K562 (cell line): ENCODE measurements around the gene TAS2R41. TPM values are rescaled to one million over a fixed set of nuclear protein-coding genes. Genes with fewer than 3 reads are reported as not detected.
A peak's percentile ranks its signal among the peaks of the same experiment; 100 is the strongest.

Source experiments
- ATAC-seq: fragments of 200-7000 bp; cut with Tn5 transposase; 3 replicates; pipeline ENCODE4 v1.9.1; 2020; ENCODE audit warnings: moderate library complexity
- BruUV-seq: library from RNA; stranded (reverse); fragments of 400-500 nt; replicated peaks from 2 replicates; lab custom pipeline; 2021; lab: Mats Ljungman, UMichigan
- CTCF ChIA-PET: fragments of 300-600 bp; formaldehyde crosslinking; extraction: SDS; loops from one replicate; lab custom pipeline; 2021; ENCODE audit warnings: low intra/inter-chr PET ratio; lab: Yijun Ruan, JAX
- POLR2A ChIA-PET: fragments of 300-600, 350-650 bp; sonication (Branson Sonifier 250); formaldehyde crosslinking; extraction: SDS; loops from one replicate; lab custom pipeline; 2021; ENCODE audit warnings: antibody characterized with exemption, inconsistent platforms; lab: Yijun Ruan, JAX
- DNase-seq, 4 experiments: peaks; one replicate each; pipeline versions ENCODE4 v3.0.0 to v3.0.0-alpha.2; 2011 to 2018; ENCODE audit warnings: low spot score in 3 of 4, mixed read lengths in 3 of 4; ENCODE audit errors: extremely low read depth in 1 of 4
- FAIRE-seq: peaks from 2 replicates; lab custom pipeline; 2011; peaks lifted over from hg19 to GRCh38; lab: Jason Lieb, UNC
- H2AFZ ChIP-seq: 2 replicates; pipeline ENCODE4 v1.6.0; 2011; ENCODE audit warnings: low read depth, low read length, control low read depth, inconsistent platforms
- H3K27ac ChIP-seq: fragments of 200-600 bp; 3 replicates; pipeline ENCODE4 v1.8.0; 2011; ENCODE audit warnings: low read depth, mild to moderate bottlenecking, control low read depth, inconsistent platforms, low read length, moderate library complexity, mixed read lengths; ENCODE audit errors: extremely low read depth
- H3K27me3 ChIP-seq, 2 experiments: fragments of 300-600 bp in 1 of 2; 2 replicates in 1 of 2; 3 replicates in 1 of 2; pipeline versions ENCODE4 v1.6.0 to v1.8.0; 2011; ENCODE audit warnings: inconsistent platforms in 2 of 2, low read length in 2 of 2, mild to moderate bottlenecking in 1 of 2, mixed read lengths in 1 of 2, moderate library complexity in 1 of 2; ENCODE audit not compliant: control insufficient read depth in 2 of 2, insufficient read depth in 2 of 2
- H3K36me3 ChIP-seq: fragments of 300-600 bp; 3 replicates; pipeline ENCODE4 v1.8.0; 2011; ENCODE audit warnings: mild to moderate bottlenecking, low read length, inconsistent platforms; ENCODE audit not compliant: control insufficient read depth, insufficient read depth
- H3K4me1 ChIP-seq, 2 experiments: fragments of 200-600 bp in 1 of 2; replicated peaks in 1 of 2; 2 replicates in 1 of 2; 3 replicates in 1 of 2; pipeline versions ENCODE4 v1.5.1 to v1.8.0; 2011; ENCODE audit warnings: inconsistent platforms in 2 of 2, low read length in 2 of 2, mild to moderate bottlenecking in 1 of 2, mixed read lengths in 1 of 2, moderate library complexity in 1 of 2; ENCODE audit not compliant: control insufficient read depth in 2 of 2, insufficient read depth in 2 of 2
- H3K4me2 ChIP-seq: 2 replicates; pipeline ENCODE4 v1.6.1; 2011; ENCODE audit warnings: low read length, control low read depth, inconsistent platforms, mixed read lengths; ENCODE audit not compliant: insufficient read depth
- H3K4me3 ChIP-seq: fragments of 200-600 bp; sonication (generic), shearing (Covaris generic); 2 replicates; pipeline ENCODE4 v1.5.1; 2016; ENCODE audit warnings: control low read depth, inconsistent platforms
- H3K79me2 ChIP-seq: fragments of 200-600 bp; 3 replicates; pipeline ENCODE4 v1.8.0; 2011; ENCODE audit warnings: low read length, inconsistent platforms; ENCODE audit not compliant: control insufficient read depth, insufficient read depth
- H3K9ac ChIP-seq, 2 experiments: 2 replicates each; pipeline versions ENCODE4 v1.6.0 to v1.6.1; 2011; ENCODE audit warnings: low read depth in 2 of 2, low read length in 2 of 2, control low read depth in 1 of 2, inconsistent platforms in 1 of 2, mild to moderate bottlenecking in 1 of 2, mixed read lengths in 1 of 2; ENCODE audit not compliant: insufficient read depth in 1 of 2
- H3K9me1 ChIP-seq: one replicate; pipeline ENCODE4 v1.6.0; 2011; ENCODE audit warnings: inconsistent platforms, mild to moderate bottlenecking, low read length, moderate library complexity; ENCODE audit not compliant: control insufficient read depth, insufficient read depth
- H3K9me3 ChIP-seq: replicated peaks from 2 replicates; pipeline ENCODE4 v1.5.1; 2011; ENCODE audit warnings: low read depth, low read length, inconsistent platforms; ENCODE audit not compliant: control insufficient read depth, insufficient read depth
- H4K20me1 ChIP-seq: replicated peaks from 2 replicates; pipeline ENCODE4 v1.6.1; 2011; ENCODE audit warnings: low read length, inconsistent platforms, mixed read lengths; ENCODE audit not compliant: control insufficient read depth, insufficient read depth
- BMI1 ChIP-seq: fragments of 150-350 bp; IDR thresholded peaks from 2 replicates; pipeline ENCODE4 v1.6.1; 2014; ENCODE audit warnings: low read length
- C11orf30 ChIP-seq: fragments of 450-650 bp; IDR thresholded peaks from 2 replicates; pipeline ENCODE4 v1.6.1; 2016; ENCODE audit warnings: low read depth, mild to moderate bottlenecking
- CHD4 ChIP-seq: fragments of 200-600 bp; sonication (generic); IDR thresholded peaks from 3 replicates; pipeline ENCODE4 v1.6.1; 2012; ENCODE audit warnings: low read depth, mild to moderate bottlenecking, mixed read lengths, low read length, inconsistent platforms; ENCODE audit not compliant: insufficient read depth, insufficient replicate concordance, poor library complexity, severe bottlenecking
- HEY1 ChIP-seq: fragments of 250-450 bp; sonication (Bioruptor Pico); IDR thresholded peaks from 2 replicates; pipeline ENCODE4 v1.5.0; 2020; ENCODE audit warnings: mild to moderate bottlenecking, moderate library complexity, borderline replicate concordance
- MAFF ChIP-seq: IDR thresholded peaks from 2 replicates; pipeline ENCODE4 v1.6.1; 2012; ENCODE audit warnings: low read length, improper control_type of control experiment
- MAFG ChIP-seq: fragments of 450-650 bp; conservative IDR thresholded peaks from 2 replicates; pipeline ENCODE4 v1.6.1; 2016; ENCODE audit warnings: missing genetic modification characterization, missing compliant biosample characterization
- MAFK ChIP-seq: IDR thresholded peaks from 2 replicates; pipeline ENCODE4 v1.6.1; 2011; ENCODE audit warnings: low read length, improper control_type of control experiment
- NCOA6 ChIP-seq: fragments of 450-650 bp; IDR thresholded peaks from 2 replicates; pipeline ENCODE4 v1.6.1; 2017; ENCODE audit warnings: mild to moderate bottlenecking
- NFE2 ChIP-seq: IDR thresholded peaks from 2 replicates; pipeline ENCODE4 v1.6.1; 2014; ENCODE audit warnings: antibody characterized with exemption, low read depth
- NFIC ChIP-seq: fragments of 450-650 bp; IDR thresholded peaks from 2 replicates; pipeline ENCODE4 v1.6.1; 2017; ENCODE audit warnings: mild to moderate bottlenecking, inconsistent platforms
- NFRKB ChIP-seq: fragments of 450-650 bp; IDR thresholded peaks from 2 replicates; pipeline ENCODE4 v1.6.1; 2016; ENCODE audit warnings: low read depth
- RFX1 ChIP-seq: fragments of 450-650 bp; IDR thresholded peaks from 2 replicates; pipeline ENCODE4 v1.6.1; 2016; ENCODE audit warnings: mild to moderate bottlenecking, moderate library complexity
- ZKSCAN3 ChIP-seq: fragments of 250-450 bp; sonication (Bioruptor Pico); IDR thresholded peaks from 2 replicates; pipeline ENCODE4 v1.4.0; 2020
- ZNF316 ChIP-seq: fragments of 450-650 bp; IDR thresholded peaks from 2 replicates; pipeline ENCODE4 v1.6.1; 2016
- ZNF408 ChIP-seq: fragments of 250-450 bp; sonication (Bioruptor Pico); IDR thresholded peaks from 2 replicates; pipeline ENCODE4 v1.4.0; 2020; ENCODE audit warnings: low read depth, mild to moderate bottlenecking, moderate library complexity
- WGBS: fragments of 100-300 bp; shearing (Covaris generic); methylation state at CpG from one replicate; pipeline ENCODE4 v1.1.6; 2016; ENCODE audit warnings: low coverage, mixed read lengths; ENCODE audit not compliant: insufficient coverage; ENCODE audit errors: missing lambda C conversion rate; 5-methylcytosine and 5-hydroxymethylcytosine counted together
- in situ Hi-C: fragments of 300-500 bp; cut with MboI; formaldehyde crosslinking; loops from 4 replicates; pipeline ENCODE4 v1.15.0; 2018; ENCODE audit warnings: inconsistent platforms, mixed read lengths
- intact Hi-C: fragments of 100-400 bp; cut with micrococcal nuclease; formaldehyde crosslinking; loops from 2 replicates; pipeline ENCODE4 v1.14.2; 2022
- polyA plus RNA-seq, 8 experiments: library from polyadenylated mRNA; depleted of rRNA in 4 of 8; stranded (reverse) in 5 of 8; unstranded in 3 of 8; fragments of >200 nt; fragmentation: Nextera tagmentation in 2 of 8; fragmentation: Illumina TruSeq in 1 of 8; extraction: Ambion mirVana in 2 of 8; extraction: Trizol in 1 of 8; gene quantifications; 2 replicates each; pipeline versions ENCODE4 v1.2.1 to v1.2.3, GENCODE V29; 2011 to 2014; ENCODE audit warnings: inconsistent platforms in 1 of 8, missing spikeins in 1 of 8
- total RNA-seq, 7 experiments: library from RNA; depleted of rRNA in 6 of 7; stranded (reverse); fragments of >200 nt in 6 of 7; fragmentation: Illumina TruSeq in 2 of 7; extraction: Trizol in 2 of 7; gene quantifications; 2 replicates each; pipeline versions ENCODE4 v1.2.1 to v1.2.3, GENCODE V29; 2011 to 2021; ENCODE audit warnings: low replicate concordance in 1 of 7
- TF ChIP-seq, protein P1 (sequence below): fragments of 450-650 bp; IDR thresholded peaks from one replicate; pipeline ENCODE4 v1.6.1; 2018; ENCODE audit warnings: mild to moderate bottlenecking, moderate library complexity; ENCODE audit not compliant: partially characterized antibody

TAS2R41 gene
- total and polyA plus RNA-seq, 9 of the 15 experiments (the other 6 are each of a cell fraction or from before 2014, with no cell fraction given), result not detected

- intact Hi-C loops, result no loop called here
- Histone ChIP-seq H3K4me2 (no peak overlapping the region), H2AFZ (no peak overlapping the region), H3K9ac (no peak overlapping the region), H4K20me1 (no peaks in the 10 kb centered on the region), H3K9me1 (no peaks in the 10 kb centered on the region), H3K4me1 (no peaks in the 10 kb centered on the region; a peak in 1 of 5 replicates), H3K9me3 (no peaks in the 10 kb centered on the region), H3K27ac (no peak overlapping the region), H3K27me3 (peaks cover 19 to 27% of the 10 kb centered on the region in 2 experiments; a peak in 4 of 5 replicates), H3K36me3 (no peaks in the 10 kb centered on the region), H3K79me2 (no peaks in the 10 kb centered on the region), H3K4me3 (no peak overlapping the region)
- TF ChIP-seq NCOA6 (no peak), NFE2 (no peak), ZNF408 (CRISPR knock-in tag) (no peak), RFX1 (peak; percentile 77)
- FAIRE-seq (no peak), ATAC-seq (no peak), DNase-seq (no peak)
- POLR2A ChIA-PET, result interaction anchor here (0.6 kb wide), 1 partner anchor 24 kb away, joined by 4 read pairs; no protein-coding TSS in a partner anchor
- WGBS, result 5% methylated on average over 3 of the region's 3 CpGs
- no TSS peak for BruUV-seq
- CTCF ChIA-PET, result no interaction called here
- in situ Hi-C loops, result no loop called here
Measured at GRCh38 chr7:143447466-143447865, 30.2 kb upstream of the TAS2R41 start.

- no peak overlapping the region for H3K9ac ChIP-seq
- no peaks in the 10 kb centered on the region for H3K9me1 ChIP-seq
- ChIA-PET CTCF (interaction anchor here (0.6 kb wide), 1 partner anchor 8 kb away, joined by 3 read pairs; no protein-coding TSS in a partner anchor), POLR2A (interaction anchor here (0.7 kb wide), 1 partner anchor 14 kb away, joined by 4 read pairs; no protein-coding TSS in a partner anchor)
- WGBS, result 12% methylated on average over 5 of the region's 5 CpGs
- H3K4me3 ChIP-seq, result no peak overlapping the region
- ATAC-seq (no peak), FAIRE-seq (no peak), DNase-seq (no peak)
- BruUV-seq, result no TSS peak
- no peak for TF ChIP-seq HEY1 (CRISPR knock-in tag)
- TF ChIP-seq NFIC, result no peak
- no peak for TF ChIP-seq ZKSCAN3 (CRISPR knock-in tag)
- TF ChIP-seq, protein P1, sequence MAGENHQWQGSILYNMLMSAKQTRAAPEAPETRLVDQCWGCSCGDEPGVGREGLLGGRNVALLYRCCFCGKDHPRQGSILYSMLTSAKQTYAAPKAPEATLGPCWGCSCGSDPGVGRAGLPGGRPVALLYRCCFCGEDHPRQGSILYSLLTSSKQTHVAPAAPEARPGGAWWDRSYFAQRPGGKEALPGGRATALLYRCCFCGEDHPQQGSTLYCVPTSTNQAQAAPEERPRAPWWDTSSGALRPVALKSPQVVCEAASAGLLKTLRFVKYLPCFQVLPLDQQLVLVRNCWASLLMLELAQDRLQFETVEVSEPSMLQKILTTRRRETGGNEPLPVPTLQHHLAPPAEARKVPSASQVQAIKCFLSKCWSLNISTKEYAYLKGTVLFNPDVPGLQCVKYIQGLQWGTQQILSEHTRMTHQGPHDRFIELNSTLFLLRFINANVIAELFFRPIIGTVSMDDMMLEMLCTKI, result no peak
- no peak for TF ChIP-seq CHD4
- peak; percentile 99 for TF ChIP-seq MAFF
- TF ChIP-seq C11orf30, result peak; percentile 93
- TF ChIP-seq MAFG (tag), result peak; percentile 94
- no peak for TF ChIP-seq NFRKB
- no peak for TF ChIP-seq BMI1
- peak; percentile 99 for TF ChIP-seq MAFK
- TF ChIP-seq ZNF316, result peak; percentile 97
- no peak overlapping the region for H2AFZ ChIP-seq
- H3K4me1 ChIP-seq, result no peaks in the 10 kb centered on the region; a peak in 1 of 5 replicates
- no peak overlapping the region for H3K4me2 ChIP-seq
- in situ Hi-C loops (no loop called here), intact Hi-C loops (no loop called here)
- H3K9me3 ChIP-seq, result no peaks in the 10 kb centered on the region
- peaks cover 20 to 25% of the 10 kb centered on the region in 2 experiments; a peak in 4 of 5 replicates for H3K27me3 ChIP-seq
- no peaks in the 10 kb centered on the region for H3K79me2 ChIP-seq
- H4K20me1 ChIP-seq, result no peaks in the 10 kb centered on the region
- H3K36me3 ChIP-seq, result no peaks in the 10 kb centered on the region
- no peak overlapping the region for H3K27ac ChIP-seq
Measured at GRCh38 chr7:143448429-143448828, 29.2 kb upstream of the TAS2R41 start.
